KOPT-K1 (cell line): ENCODE data around the gene EFHD1.
"Not testable (repeated sequence)": the region's sequence is repeated elsewhere in the genome, so short reads cannot be mapped to it uniquely, and the experiment has no call there.

ENCODE experiments used
- H3K27ac ChIP-seq: fragments of 200-600 bp; sonication (generic); 2 replicates; pipeline ENCODE4 v1.5.1; 2016; ENCODE audit warnings: antibody characterized with exemption, mild to moderate bottlenecking, low read depth, low read length; ENCODE audit not compliant: poor library complexity, severe bottlenecking
- H3K36me3 ChIP-seq: fragments of 200-600 bp; sonication (generic); 2 replicates; pipeline ENCODE4 v1.5.1; 2017; ENCODE audit warnings: antibody characterized with exemption, mild to moderate bottlenecking, low read length, moderate library complexity; ENCODE audit not compliant: insufficient read depth
- H3K9me3 ChIP-seq: fragments of 200-600 bp; sonication (generic); 2 replicates; pipeline ENCODE4 v1.5.1; 2017; ENCODE audit warnings: antibody characterized with exemption, low read length, mild to moderate bottlenecking; ENCODE audit not compliant: insufficient read depth, poor library complexity, severe bottlenecking

The EFHD1 gene

DNA sequence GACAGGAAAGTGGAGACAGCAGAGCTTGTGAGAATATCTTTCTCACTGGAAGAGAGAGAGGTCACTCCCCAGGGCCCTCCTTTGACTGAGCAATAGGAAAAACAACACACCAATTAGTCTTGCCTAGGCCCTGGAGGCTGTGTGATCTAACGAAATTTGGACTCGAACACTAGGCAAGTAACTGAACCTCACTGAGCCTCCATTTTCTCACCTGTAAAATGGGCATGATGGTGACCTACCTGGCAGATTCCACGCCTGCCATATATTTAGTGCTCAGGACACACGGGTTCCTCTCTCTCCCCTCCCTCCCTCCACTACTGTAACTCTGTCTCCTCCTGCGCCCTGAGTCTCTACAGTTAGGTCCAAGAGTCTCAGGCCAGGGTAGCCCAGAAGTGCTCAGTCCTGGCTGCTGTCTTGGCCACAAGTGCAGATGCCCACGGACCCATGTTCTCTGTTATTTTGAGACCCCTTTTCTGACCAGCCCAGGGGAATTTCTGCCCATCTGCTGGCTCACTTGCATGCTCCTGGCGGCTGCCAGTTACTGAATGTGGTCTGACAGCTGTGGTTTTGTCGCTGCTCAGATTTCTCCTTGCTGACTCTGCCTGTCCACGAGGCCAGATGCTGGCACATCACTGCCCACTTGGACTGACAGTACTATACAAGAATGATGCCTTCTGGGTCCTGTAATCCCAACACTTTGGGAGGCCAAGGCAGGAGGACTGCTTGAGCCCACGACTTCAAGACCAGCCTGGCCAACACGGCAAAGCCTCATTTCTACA is 54.2 kb downstream of the EFHD1 start:
- H3K36me3 ChIP-seq, result no peaks in the 10 kb centered on the region
- no peak overlapping the region for H3K27ac ChIP-seq
- no peaks in the 10 kb centered on the region for H3K9me3 ChIP-seq

DNA sequence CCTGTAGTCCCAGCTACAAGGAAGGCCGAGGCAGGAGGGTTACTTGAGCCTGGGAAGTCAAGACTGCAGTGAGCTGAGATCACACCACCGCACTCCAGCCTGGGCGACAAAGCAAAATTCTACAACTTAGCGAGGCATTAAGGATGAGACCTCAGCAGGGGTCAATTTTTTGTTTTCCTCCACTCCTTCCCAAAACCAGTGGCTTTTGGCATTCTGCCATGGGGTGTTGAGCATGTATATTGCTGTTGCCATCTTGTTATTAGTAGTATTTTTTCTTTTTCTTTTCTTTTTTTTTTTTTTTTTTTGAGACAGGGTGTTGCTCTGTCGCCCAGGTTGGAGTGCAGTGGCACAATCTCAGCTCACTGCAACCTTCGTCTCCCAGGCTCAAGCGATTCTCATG is 54.8 kb downstream of the EFHD1 start:
- H3K36me3 ChIP-seq, result no peaks in the 10 kb centered on the region
- H3K9me3 ChIP-seq, result no peaks in the 10 kb centered on the region
- no peak overlapping the region for H3K27ac ChIP-seq

DNA sequence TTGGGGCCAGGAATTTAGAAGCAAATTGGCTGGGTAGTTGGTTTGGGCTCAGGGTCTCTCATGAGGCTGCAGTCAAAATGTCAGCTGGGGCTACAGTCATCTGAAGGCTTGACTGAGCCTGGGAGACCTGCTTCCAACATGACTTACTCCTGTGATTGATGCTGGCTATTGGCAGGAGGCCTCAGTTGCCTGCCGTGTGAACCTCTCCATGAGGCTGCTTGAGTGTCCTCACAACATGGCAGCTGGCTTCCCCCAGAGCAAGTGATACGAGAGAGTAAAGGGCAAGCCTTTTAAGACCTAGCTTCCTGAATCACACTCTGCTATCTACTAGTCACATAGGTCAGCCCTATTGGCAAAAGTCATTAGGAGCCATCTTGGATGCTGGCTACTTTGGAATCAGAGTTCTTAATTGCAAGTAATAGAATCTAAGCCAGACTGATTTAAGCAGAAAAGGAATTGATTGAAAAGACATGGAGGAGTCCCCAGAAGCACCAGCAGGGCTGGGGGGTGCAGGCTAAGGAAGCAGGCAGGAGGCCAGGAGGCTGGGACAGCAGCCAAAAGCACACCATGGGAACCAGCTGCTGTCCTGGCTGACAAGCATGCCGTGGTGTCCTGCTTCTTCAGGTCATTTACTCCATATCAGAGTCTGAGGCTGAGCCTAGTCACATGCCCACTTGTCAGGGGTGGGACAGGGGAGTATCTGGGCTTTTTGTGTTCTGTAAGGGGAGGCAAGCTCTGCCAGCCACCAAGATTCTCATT is 55.9 kb downstream of the EFHD1 start:
- Histone ChIP-seq H3K9me3 (no peaks in the 10 kb centered on the region), H3K36me3 (no peaks in the 10 kb centered on the region), H3K27ac (no peak overlapping the region)

DNA sequence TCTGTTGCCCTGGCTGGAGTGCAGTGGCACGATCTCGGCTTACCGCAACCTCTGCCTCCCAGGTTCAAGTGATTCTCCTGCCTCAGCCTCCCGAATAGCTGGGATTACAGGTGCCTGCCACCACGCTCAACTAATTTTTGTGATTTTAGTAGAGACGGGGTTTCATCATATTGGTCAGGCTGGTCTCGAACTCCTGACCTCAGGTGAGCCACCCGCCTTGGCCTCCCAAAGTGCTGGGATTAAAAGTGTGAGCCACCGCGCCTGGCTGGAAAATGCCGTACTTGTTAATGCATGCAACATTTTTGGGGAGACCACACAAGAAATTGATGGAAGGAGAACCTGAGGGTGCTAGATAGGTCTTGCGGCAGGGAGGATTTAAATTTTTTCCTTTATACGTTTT is 57.7 kb downstream of the EFHD1 start:
- not testable (repeated sequence) for H3K36me3 ChIP-seq, H3K27ac ChIP-seq, H3K9me3 ChIP-seq

DNA sequence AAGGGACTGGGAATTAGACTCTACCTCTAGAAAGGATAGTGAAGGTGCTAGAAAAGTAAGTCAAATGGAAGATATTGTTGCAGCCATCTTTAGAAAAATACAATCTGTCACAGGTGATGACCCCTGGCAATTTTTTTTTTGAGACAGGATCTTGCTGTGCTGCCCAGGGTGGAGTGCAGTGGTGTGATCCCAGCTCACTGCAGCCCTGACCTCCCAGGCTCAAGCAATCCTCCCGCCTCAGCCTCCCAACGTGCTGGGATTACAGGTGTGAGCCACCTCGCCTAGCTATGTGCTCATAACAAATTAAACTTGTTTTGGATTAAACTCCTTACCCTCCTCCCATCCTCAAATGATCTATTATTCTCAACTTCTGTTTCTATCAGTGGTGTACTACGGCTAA is 59.9 kb downstream of the EFHD1 start:
- Histone ChIP-seq H3K27ac (no peak overlapping the region), H3K9me3 (no peaks in the 10 kb centered on the region), H3K36me3 (no peaks in the 10 kb centered on the region)

DNA sequence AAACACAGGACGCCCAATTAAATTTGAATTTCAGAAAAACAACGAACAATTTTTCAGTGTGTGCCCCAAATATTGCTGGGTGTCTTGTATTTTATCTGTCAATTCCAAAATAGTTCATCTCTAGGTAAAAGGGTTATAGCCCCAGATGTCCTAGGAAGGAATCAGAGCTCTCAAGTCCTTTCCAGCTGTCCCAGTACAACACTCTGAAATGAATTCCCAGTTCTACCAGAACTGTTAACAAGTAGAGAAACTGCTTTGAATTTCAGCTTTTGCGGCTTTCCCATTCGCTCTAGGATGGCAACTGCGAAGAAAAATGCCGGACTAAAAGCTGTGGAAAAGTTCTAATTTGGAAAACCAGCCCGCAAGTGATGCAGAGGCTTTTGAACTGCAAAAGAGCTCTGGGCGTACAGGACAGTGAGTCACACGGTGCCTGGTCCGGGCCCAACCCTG is 63.2 kb downstream of the EFHD1 start:
- Histone ChIP-seq H3K9me3 (no peaks in the 10 kb centered on the region), H3K36me3 (peaks cover 5% of the 10 kb centered on the region; the same call in 1 of the 2 replicates), H3K27ac (peak overlapping the region; percentile 83)

DNA sequence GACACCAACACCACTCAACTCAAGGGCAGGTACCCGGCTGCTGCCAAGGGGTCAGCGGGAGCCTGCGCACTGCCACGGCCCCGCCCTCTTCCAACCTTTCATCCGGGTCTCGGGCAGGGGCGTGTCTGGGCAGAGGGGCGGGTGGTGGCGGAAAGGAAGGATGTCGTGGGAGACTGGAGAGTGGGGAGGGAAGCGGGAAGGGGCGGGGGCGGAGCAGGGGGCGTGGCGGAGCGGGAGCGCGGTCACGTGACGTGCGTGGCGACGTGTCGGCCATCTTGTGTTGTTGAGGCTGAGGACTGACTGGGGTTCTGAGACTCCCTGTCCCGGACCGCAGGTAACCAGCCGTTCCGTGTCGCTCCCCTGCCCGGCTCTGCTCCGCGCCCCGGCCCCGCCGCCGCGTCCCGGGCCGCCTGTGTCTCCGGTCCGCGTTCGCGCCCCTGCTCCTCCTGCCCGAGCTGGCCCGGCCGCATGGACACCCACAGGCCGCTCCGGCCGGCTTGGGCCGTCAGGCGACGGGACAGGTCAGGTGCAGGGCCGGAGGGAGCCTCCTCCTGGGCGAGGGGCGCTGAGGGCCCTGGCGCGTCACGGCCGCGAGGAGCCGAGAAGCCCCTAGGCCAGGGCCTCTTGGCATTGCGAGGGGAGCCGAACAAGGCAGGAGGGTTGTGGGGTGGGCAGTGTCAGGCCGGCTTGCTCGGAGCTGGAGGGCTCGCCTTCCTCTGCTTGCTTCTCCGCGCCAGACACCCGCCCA is 63.8 kb downstream of the EFHD1 start, which contains the start of gene GIGYF2:
Gene GIGYF2 (plus strand): TSS at position 273 of the 748 bp plus-strand sequence. CDS start 37,867 bp downstream, outside the sequence.
- H3K27ac ChIP-seq, result peak within 1 kb of the TSS; percentile 83
- no peaks in the 10 kb centered on the region for H3K9me3 ChIP-seq
- peaks cover 7% of the 10 kb centered on the region; the same call in 1 of the 2 replicates for H3K36me3 ChIP-seq

DNA sequence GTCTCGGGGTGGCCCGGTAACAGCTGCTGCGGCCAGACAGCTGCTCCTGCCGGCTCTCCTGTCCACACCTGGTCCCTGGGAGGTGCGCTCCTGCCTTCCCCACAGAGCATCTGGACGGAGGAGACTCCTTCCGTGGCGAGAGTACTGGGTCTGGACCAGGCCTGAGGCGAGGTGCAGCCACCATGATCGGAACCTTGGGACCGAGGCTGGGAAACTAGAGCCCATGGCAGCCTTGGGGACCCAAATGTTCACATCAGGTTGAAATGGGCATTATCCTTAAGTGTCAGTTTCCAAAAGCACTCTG is 64.4 kb downstream of the EFHD1 start:
- Histone ChIP-seq H3K36me3 (peaks cover 11% of the 10 kb centered on the region), H3K9me3 (no peaks in the 10 kb centered on the region), H3K27ac (peak overlapping the region; percentile 83)

DNA sequence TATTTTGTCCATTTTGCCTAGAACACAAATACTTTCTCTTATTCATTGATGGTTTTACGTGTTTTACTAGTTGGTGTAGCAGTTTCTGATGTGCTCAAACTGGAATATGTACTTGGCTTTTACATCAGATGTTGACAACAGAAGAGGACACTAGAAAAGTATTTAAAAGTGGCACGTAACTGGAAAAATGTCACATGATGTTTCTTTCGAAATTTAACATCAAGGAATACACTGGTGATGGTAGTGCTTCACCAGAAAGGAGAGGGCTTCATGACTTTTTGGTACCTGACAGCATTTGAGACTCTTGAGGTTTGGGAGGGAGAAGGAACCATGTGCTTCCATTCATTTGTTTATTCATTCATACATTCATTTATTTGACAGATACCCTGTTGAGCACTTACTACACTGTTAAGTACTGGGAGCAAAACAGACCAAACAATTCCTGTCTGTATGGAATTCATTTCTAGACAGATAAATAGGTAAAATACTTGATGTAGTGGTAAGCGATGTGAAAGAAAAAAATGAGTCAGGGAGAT is 65.2 kb downstream of the EFHD1 start:
- peak overlapping the region; percentile 83 for H3K27ac ChIP-seq
- no peaks in the 10 kb centered on the region for H3K9me3 ChIP-seq
- peaks cover 20% of the 10 kb centered on the region for H3K36me3 ChIP-seq

DNA sequence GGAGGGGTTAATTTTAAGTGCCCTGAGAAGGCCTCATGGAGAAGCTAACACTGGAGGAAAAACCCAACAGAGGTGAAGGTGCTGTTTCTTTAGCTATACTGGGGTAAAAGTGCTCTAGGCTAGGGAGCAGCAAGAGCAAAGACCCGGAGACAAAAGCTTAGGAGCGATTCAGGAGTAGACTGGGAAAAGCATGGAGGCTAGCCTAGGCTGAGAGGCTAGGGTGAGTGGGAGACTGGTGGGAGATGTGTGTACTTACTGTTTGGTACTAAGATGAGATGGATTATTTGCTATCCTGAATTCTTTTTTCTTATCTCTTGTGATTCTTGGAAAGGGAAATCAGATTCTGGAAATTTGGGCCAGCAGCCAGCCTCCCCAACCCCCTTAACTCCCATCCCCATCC is 65.7 kb downstream of the EFHD1 start:
- H3K36me3 ChIP-seq, result peaks cover 25% of the 10 kb centered on the region
- no peak overlapping the region for H3K27ac ChIP-seq
- H3K9me3 ChIP-seq, result no peaks in the 10 kb centered on the region

DNA sequence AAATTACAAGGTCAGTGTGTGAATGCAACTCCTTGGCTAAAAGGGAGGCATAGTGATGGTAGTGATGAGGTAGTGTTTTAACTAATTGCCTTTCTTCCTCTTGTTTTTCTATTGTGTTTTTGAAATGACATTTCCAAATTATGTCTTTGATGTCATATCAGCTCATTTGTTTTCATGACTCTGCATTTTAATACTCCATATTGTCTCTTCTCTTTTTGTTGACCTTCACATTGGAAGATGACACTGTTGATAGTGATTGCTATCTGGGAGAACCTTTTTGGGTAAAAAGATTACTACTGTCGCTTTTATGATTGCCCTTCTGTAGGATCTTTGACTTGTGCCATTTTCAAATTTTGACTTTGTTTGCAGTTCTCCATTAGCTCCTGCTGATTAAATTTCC is 66.8 kb downstream of the EFHD1 start:
- Histone ChIP-seq H3K27ac (no peak overlapping the region), H3K9me3 (no peaks in the 10 kb centered on the region), H3K36me3 (peaks cover 34% of the 10 kb centered on the region)

DNA sequence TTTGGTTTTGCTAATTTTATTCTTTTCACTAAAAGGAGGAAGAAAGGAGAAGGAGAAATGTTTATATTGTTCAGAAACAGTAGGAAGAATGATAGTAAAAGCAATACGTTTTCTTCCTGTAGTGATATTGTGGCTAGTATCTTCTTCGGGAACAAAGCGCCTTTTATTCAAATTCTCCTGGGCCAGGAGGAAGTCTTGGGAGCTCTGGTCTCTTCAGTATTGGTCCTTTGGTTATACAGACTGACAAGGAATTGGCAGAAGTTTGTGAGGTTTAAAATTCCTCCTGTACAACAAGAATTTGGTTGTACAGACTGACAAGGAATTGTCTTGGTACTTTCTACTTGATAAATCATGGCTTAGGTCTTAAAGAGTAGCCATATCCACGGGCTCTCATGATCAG is 73.7 kb downstream of the EFHD1 start:
- Histone ChIP-seq H3K36me3 (peaks cover 82% of the 10 kb centered on the region), H3K27ac (no peak overlapping the region), H3K9me3 (no peaks in the 10 kb centered on the region)

DNA sequence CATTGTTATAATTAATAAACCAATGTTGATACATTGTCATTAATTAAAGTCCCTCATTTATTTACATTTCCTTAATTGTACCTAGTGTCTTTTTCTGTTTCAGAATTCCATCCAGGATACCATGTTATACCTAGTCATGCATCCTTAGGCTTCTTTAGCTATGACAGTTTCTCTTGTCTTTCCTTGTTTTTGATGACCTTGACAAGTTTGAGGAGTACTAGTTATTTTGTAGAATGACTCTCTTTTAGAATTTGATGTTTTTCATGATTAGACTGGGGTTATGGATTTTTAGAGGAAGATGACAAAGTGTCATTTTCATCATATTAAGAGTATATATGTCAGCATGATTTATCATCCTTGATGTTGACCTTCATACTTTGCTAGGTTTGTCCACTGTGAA is 80.1 kb downstream of the EFHD1 start:
- Histone ChIP-seq H3K27ac (no peak overlapping the region), H3K9me3 (no peaks in the 10 kb centered on the region), H3K36me3 (peaks cover 61% of the 10 kb centered on the region)

DNA sequence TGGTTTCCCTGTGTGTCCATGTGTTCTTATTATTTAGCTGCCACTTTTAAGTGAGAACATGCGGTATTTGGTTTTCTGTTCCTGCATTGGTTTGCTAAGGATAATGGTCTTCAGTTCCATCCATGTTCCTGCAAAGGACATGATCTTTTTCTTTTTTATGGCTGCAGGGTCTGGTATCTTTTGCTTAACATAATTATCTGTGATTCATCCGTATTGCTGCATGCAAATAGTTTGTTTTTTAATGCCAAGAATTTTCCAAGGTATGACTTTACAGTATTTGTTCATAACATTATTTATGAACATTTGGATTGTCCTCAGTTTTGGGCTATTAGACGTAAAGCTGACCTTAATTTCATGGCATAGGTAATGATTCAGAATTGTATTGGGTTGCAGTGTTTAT is 81.6 kb downstream of the EFHD1 start:
- Histone ChIP-seq H3K27ac (no peak overlapping the region), H3K9me3 (no peaks in the 10 kb centered on the region), H3K36me3 (peaks cover 63% of the 10 kb centered on the region)

DNA sequence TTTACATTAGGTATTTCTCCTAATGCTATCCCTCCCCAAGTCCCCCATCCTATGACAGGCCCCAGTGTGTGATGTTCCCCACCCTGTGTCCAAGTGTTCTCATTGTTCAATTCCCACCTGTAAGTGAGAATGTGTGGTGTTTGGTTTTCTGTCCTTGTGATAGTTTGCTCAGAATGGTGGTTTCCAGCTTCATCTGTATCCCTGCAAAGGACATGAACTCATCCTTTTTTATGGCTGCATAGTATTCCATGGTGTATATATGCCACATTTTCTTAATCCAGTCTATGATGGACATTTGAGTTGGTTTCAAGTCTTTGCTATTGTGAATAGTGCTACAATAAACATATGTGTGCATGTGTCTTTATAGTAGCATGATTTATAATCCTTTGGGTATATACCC is 86.7 kb downstream of the EFHD1 start:
- H3K36me3 ChIP-seq, result peaks cover 63% of the 10 kb centered on the region

More for the DNA sequence above, 86.7 kb downstream of the EFHD1 start:
- not testable (repeated sequence) for H3K27ac ChIP-seq, H3K9me3 ChIP-seq
